GM18907 (cell line): ENCODE data around the gene ICAM4.
"Not testable (repeated sequence)": the region's sequence is repeated elsewhere in the genome, so short reads cannot be mapped to it uniquely, and the experiment has no call there.

Experiments
- ATAC-seq: cut with Tn5 transposase; IDR thresholded peaks from one replicate; pipeline ENCODE4 v1.9.1; 2021; ENCODE audit warnings: mild to moderate bottlenecking, moderate library complexity; ENCODE audit not compliant: unreplicated experiment

Gene ICAM4

DNA sequence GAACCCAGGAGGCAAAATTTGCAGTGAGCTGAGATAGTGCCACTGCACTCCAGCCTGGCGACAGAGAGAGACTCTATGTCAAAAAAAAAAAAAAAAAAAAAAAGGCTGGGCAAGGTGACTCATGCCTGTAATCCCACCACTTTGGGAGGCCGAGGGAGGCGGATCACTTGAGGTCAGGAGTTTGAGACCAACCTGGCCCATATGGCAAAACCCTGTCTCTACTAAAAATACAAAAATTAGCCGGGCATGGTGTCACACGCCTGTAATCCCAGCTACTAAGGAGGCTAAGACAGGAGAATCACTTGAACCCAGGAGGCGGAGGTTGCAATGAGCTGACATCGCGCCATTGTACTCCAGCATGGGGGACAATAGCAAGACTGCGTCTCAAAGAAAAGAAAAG lies 50.0 kb downstream of the ICAM4 start:
- ATAC-seq: not testable (repeated sequence)
